HG03565 (cell line): ENCODE data around the gene CAPN10.
A peak's percentile ranks its signal among the peaks of the same experiment; 100 is the strongest.

Experiments
- ATAC-seq: cut with Tn5 transposase; IDR thresholded peaks from one replicate; pipeline ENCODE4 v1.9.1; 2021; ENCODE audit warnings: mild to moderate bottlenecking, moderate library complexity; ENCODE audit not compliant: unreplicated experiment

Gene CAPN10

GRCh38 chr2:240574386-240575100 is 12.0 kb upstream of the CAPN10 start:
- no peak for ATAC-seq

GRCh38 chr2:240575101-240575965 is 11.2 kb upstream of the CAPN10 start:
- no peak for ATAC-seq

GRCh38 chr2:240576036-240576435 is 10.5 kb upstream of the CAPN10 start:
- ATAC-seq, result no peak

- no peak for ATAC-seq
Measured at GRCh38 chr2:240576436-240577205, 9.9 kb upstream of the CAPN10 start.

- no peak for ATAC-seq
Measured at GRCh38 chr2:240577281-240578109, 9.0 kb upstream of the CAPN10 start.

- ATAC-seq, result no peak
Measured at GRCh38 chr2:240578110-240578450, 8.5 kb upstream of the CAPN10 start.

GRCh38 chr2:240578488-240578887 is 8.0 kb upstream of the CAPN10 start:
- ATAC-seq, result no peak

GRCh38 chr2:240579071-240579762 is 7.3 kb upstream of the CAPN10 start:
- no peak for ATAC-seq

- ATAC-seq, result no peak
Measured at GRCh38 chr2:240579771-240580614, 6.5 kb upstream of the CAPN10 start.

- ATAC-seq, result no peak
Measured at GRCh38 chr2:240581811-240582210, 4.7 kb upstream of the CAPN10 start.

- no peak for ATAC-seq
Measured at GRCh38 chr2:240582781-240583180, 3.8 kb upstream of the CAPN10 start.

- ATAC-seq, result no peak
Measured at GRCh38 chr2:240583774-240584173, 2.8 kb upstream of the CAPN10 start.

- ATAC-seq, result peak; percentile 47
Measured at GRCh38 chr2:240584486-240585031, 2.0 kb upstream of the CAPN10 start.

GRCh38 chr2:240585101-240585500 is 1.4 kb upstream of the CAPN10 start:
- peak; percentile 10 for ATAC-seq

GRCh38 chr2:240585681-240586197 is 795 bp upstream of the CAPN10 start:
- ATAC-seq, result no peak

- ATAC-seq, result peak; percentile 1
Measured at GRCh38 chr2:240586919-240587800, 626 bp downstream of the CAPN10 start.

GRCh38 chr2:240588006-240588655 is 1.6 kb downstream of the CAPN10 start:
- ATAC-seq, result no peak
